HEK293 (cell line): ENCODE results near the gene KCNMA1.

ENCODE experiments used
- CTCF ChIA-PET: fragments of 350-600 bp; formaldehyde crosslinking; extraction: SDS; loops from one replicate; lab custom pipeline; 2021; ENCODE audit warnings: antibody characterized with exemption; lab: Yijun Ruan, JAX
- POLR2A ChIA-PET: fragments of 300-600 bp; formaldehyde crosslinking; extraction: SDS; loops from one replicate; lab custom pipeline; 2020; ENCODE audit warnings: antibody characterized with exemption, inconsistent platforms; lab: Yijun Ruan, JAX
- H3K27ac ChIP-seq: fragments of 200-500 bp; sonication (Bioruptor generic); 2 replicates; pipeline ENCODE4 v1.5.1; 2014; ENCODE audit warnings: low read depth, low read length, control low read depth, inconsistent platforms; ENCODE audit errors: extremely low read depth
- H3K36me3 ChIP-seq, 2 experiments: fragments of 200-500 bp in 1 of 2; sonication (Bioruptor generic) in 1 of 2; 1 replicate in 1 of 2; 2 replicates in 1 of 2; pipeline ENCODE4 v1.5.1; 2014 to 2017; ENCODE audit warnings: inconsistent platforms in 2 of 2, low read length in 2 of 2; ENCODE audit not compliant: control insufficient read depth in 2 of 2, insufficient read depth in 1 of 2
- H3K4me1 ChIP-seq: fragments of 200-500 bp; sonication (Bioruptor generic); 2 replicates; pipeline ENCODE4 v1.5.1; 2014; ENCODE audit warnings: mild to moderate bottlenecking, low read length, inconsistent platforms; ENCODE audit not compliant: control insufficient read depth, insufficient read depth
- H3K4me3 ChIP-seq: 2 replicates; pipeline ENCODE4 v1.5.1; 2011; ENCODE audit warnings: low read depth, mild to moderate bottlenecking, control low read depth, low read length, moderate library complexity
- H3K9me3 ChIP-seq: fragments of 200-500 bp; sonication (Bioruptor generic); 2 replicates; pipeline ENCODE4 v1.5.1; 2014; ENCODE audit warnings: low read depth, low read length, inconsistent platforms; ENCODE audit not compliant: control insufficient read depth, insufficient read depth
- EGR2 ChIP-seq: fragments of 450-650 bp; formaldehyde crosslinking; IDR thresholded peaks from 2 replicates; pipeline ENCODE4 v1.5.1; 2016; ENCODE audit warnings: low read depth, missing biosample characterization, missing genetic modification characterization
- GFI1B ChIP-seq: fragments of 450-650 bp; formaldehyde crosslinking; IDR thresholded peaks from 2 replicates; pipeline ENCODE4 v1.5.1; 2016; ENCODE audit warnings: missing biosample characterization, missing genetic modification characterization
- HOXA7 ChIP-seq: sonication (generic); formaldehyde crosslinking; IDR thresholded peaks from 2 replicates; pipeline ENCODE4 v1.8.1; 2022; ENCODE audit warnings: missing genetic modification reagents, borderline replicate concordance
- HOXC10 ChIP-seq: sonication (generic); formaldehyde crosslinking; IDR thresholded peaks from 2 replicates; pipeline ENCODE4 v1.8.1; 2023; ENCODE audit warnings: mild to moderate bottlenecking, missing genetic modification reagents
- HOXD13 ChIP-seq: sonication (generic); formaldehyde crosslinking; IDR thresholded peaks from 2 replicates; pipeline ENCODE4 v1.8.0; 2022; ENCODE audit warnings: missing genetic modification reagents, borderline replicate concordance
- PRDM10 ChIP-seq: fragments of 450-650 bp; formaldehyde crosslinking; IDR thresholded peaks from 2 replicates; pipeline ENCODE4 v1.5.1; 2016; ENCODE audit warnings: missing biosample characterization, missing genetic modification characterization
- PRDM4 ChIP-seq: fragments of 450-650 bp; formaldehyde crosslinking; IDR thresholded peaks from 2 replicates; pipeline ENCODE4 v1.5.1; 2017; ENCODE audit warnings: missing biosample characterization, missing genetic modification characterization
- SP2 ChIP-seq: fragments of 450-650 bp; formaldehyde crosslinking; IDR thresholded peaks from 2 replicates; pipeline ENCODE4 v1.5.1; 2016; ENCODE audit warnings: missing biosample characterization, missing genetic modification characterization
- SP3 ChIP-seq: fragments of 450-650 bp; formaldehyde crosslinking; IDR thresholded peaks from 2 replicates; pipeline ENCODE4 v1.5.1; 2016; ENCODE audit warnings: missing biosample characterization, missing genetic modification characterization
- TSHZ1 ChIP-seq: fragments of 450-650 bp; formaldehyde crosslinking; IDR thresholded peaks from 2 replicates; pipeline ENCODE4 v1.5.1; 2016; ENCODE audit warnings: missing biosample characterization, missing genetic modification characterization, borderline replicate concordance
- ZBTB49 ChIP-seq: fragments of 450-650 bp; formaldehyde crosslinking; IDR thresholded peaks from 2 replicates; pipeline ENCODE4 v1.5.1; 2016; ENCODE audit warnings: missing biosample characterization, missing genetic modification characterization, low read depth
- ZBTB7A ChIP-seq: fragments of 450-650 bp; formaldehyde crosslinking; IDR thresholded peaks from 2 replicates; pipeline ENCODE4 v1.5.1; 2016; ENCODE audit warnings: low read depth, missing biosample characterization, missing genetic modification characterization
- ZFP3 ChIP-seq: fragments of 450-650 bp; formaldehyde crosslinking; IDR thresholded peaks from 2 replicates; pipeline ENCODE4 v1.5.1; 2016; ENCODE audit warnings: low read depth, missing biosample characterization, missing genetic modification characterization
- ZFP41 ChIP-seq: fragments of 450-650 bp; formaldehyde crosslinking; IDR thresholded peaks from 2 replicates; pipeline ENCODE4 v1.5.1; 2016; ENCODE audit warnings: missing biosample characterization, missing genetic modification characterization, borderline replicate concordance
- ZFP69B ChIP-seq: fragments of 450-650 bp; formaldehyde crosslinking; IDR thresholded peaks from 2 replicates; pipeline ENCODE4 v1.5.1; 2016; ENCODE audit warnings: missing biosample characterization, missing genetic modification characterization
- ZNF266 ChIP-seq: fragments of 450-650 bp; formaldehyde crosslinking; IDR thresholded peaks from 2 replicates; pipeline ENCODE4 v1.5.1; 2016; ENCODE audit warnings: missing biosample characterization, missing genetic modification characterization, low read depth
- ZNF302 ChIP-seq: fragments of 450-650 bp; formaldehyde crosslinking; IDR thresholded peaks from 2 replicates; pipeline ENCODE4 v1.5.1; 2016; ENCODE audit warnings: missing biosample characterization, missing genetic modification characterization, low read depth
- ZNF610 ChIP-seq: fragments of 450-650 bp; formaldehyde crosslinking; IDR thresholded peaks from 2 replicates; pipeline ENCODE4 v1.5.1; 2016; ENCODE audit warnings: missing biosample characterization, missing genetic modification characterization, borderline replicate concordance
- ZNF776 ChIP-seq: fragments of 450-650 bp; formaldehyde crosslinking; IDR thresholded peaks from 2 replicates; pipeline ENCODE4 v1.5.0; 2017; ENCODE audit warnings: missing biosample characterization, missing genetic modification characterization, borderline replicate concordance
- ZNF792 ChIP-seq: fragments of 450-650 bp; formaldehyde crosslinking; IDR thresholded peaks from 2 replicates; pipeline ENCODE4 v1.5.1; 2016; ENCODE audit warnings: missing biosample characterization, missing genetic modification characterization
- ZNF830 ChIP-seq: fragments of 450-650 bp; IDR thresholded peaks from 2 replicates; pipeline ENCODE4 v1.5.0; 2018; ENCODE audit warnings: missing biosample characterization, missing genetic modification characterization, low read depth, mild to moderate bottlenecking, moderate library complexity
- ZNF843 ChIP-seq: fragments of 450-650 bp; formaldehyde crosslinking; IDR thresholded peaks from 2 replicates; pipeline ENCODE4 v1.5.1; 2016; ENCODE audit warnings: missing biosample characterization, missing genetic modification characterization
- ZXDB ChIP-seq: fragments of 450-650 bp; formaldehyde crosslinking; IDR thresholded peaks from 2 replicates; pipeline ENCODE4 v1.5.1; 2016; ENCODE audit warnings: missing biosample characterization, missing genetic modification characterization

KCNMA1 gene

GRCh38 chr10:77264527-77264926, 373.1 kb downstream of the KCNMA1 start (continued):
- TF ChIP-seq TSHZ1 (no peak), HOXA7 (no peak)

GRCh38 chr10:77264107-77264506, 373.5 kb downstream of the KCNMA1 start:
- H3K9me3 ChIP-seq = no peaks in the 10 kb centered on the region
- no peaks in the 10 kb centered on the region for H3K36me3 ChIP-seq
- H3K4me3 ChIP-seq = no peak overlapping the region
- CTCF ChIA-PET = interaction anchor here (1.0 kb wide), 1 partner anchor 90 kb away, joined by 3 read pairs; no protein-coding TSS in a partner anchor
- H3K27ac ChIP-seq = no peak overlapping the region
- H3K4me1 ChIP-seq = peaks cover 3% of the 10 kb centered on the region; the same call in 1 of the 2 replicates
- TF ChIP-seq EGR2 (tag by site-specific recombination) (0 out of 2 replicates have a peak, but pooled peaks have one; percentile 26), SP3 (tag by site-specific recombination) (no peak), ZNF266 (tag by site-specific recombination) (no peak), ZXDB (tag by site-specific recombination) (no peak), PRDM4 (no peak), ZBTB49 (tag by site-specific recombination) (no peak), ZNF776 (tag by site-specific recombination) (no peak), HOXC10 (CRISPR knock-in tag) (no peak)
- POLR2A ChIA-PET = no interaction called here

- Histone ChIP-seq H3K36me3 (no peaks in the 10 kb centered on the region), H3K4me3 (no peak overlapping the region), H3K27ac (no peak overlapping the region), H3K9me3 (no peaks in the 10 kb centered on the region), H3K4me1 (peaks cover 3% of the 10 kb centered on the region; the same call in 1 of the 2 replicates)
- ChIA-PET POLR2A (no interaction called here), CTCF (no interaction called here)
- TF ChIP-seq ZNF843 (no peak), HOXD13 (CRISPR knock-in tag) (no peak), GFI1B (no peak), ZNF792 (tag by site-specific recombination) (no peak), PRDM10 (tag by site-specific recombination) (no peak), ZFP69B (tag by site-specific recombination) (no peak), ZBTB7A (tag by site-specific recombination) (no peak), ZFP41 (tag by site-specific recombination) (no peak), ZFP3 (no peak), ZNF830 (tag by site-specific recombination) (no peak), ZNF610 (tag by site-specific recombination) (no peak), HOXA7 (no peak), SP2 (tag by site-specific recombination) (no peak), ZNF302 (tag by site-specific recombination) (no peak)
Observed at GRCh38 chr10:77263700-77264099, 373.9 kb downstream of the KCNMA1 start.
